ENCODE measurements around the gene GABRG3. TPM values are rescaled to one million over a fixed set of nuclear protein-coding genes. Genes with fewer than 3 reads are reported as not detected.

Gene GABRG3
- total RNA-seq, 1 experiment from 2014 or later, result 0.15 TPM

- H2BK120ac ChIP-seq (ENCODE audit: low read depth, low read length, poor library complexity, severe bottlenecking), result no peak overlapping the region
- no peaks in the 10 kb centered on the region for H3K9me3 ChIP-seq (ENCODE audit: control insufficient read depth, low read depth, low read length)
- H4K5ac ChIP-seq (ENCODE audit: insufficient read length, low read depth, low read length), result no peak overlapping the region
- Mint-ChIP-seq H3K4me1 (no peaks in the 10 kb centered on the region), H3K9me3 (peaks cover 3% of the 10 kb centered on the region in 2 experiments; a peak in 4 of 5 replicates), H3K4me3 (no peak overlapping the region), H3K27me3 (ENCODE audit: low read depth) (peaks cover 3% of the 10 kb centered on the region), H3K36me3 (ENCODE audit: insufficient read depth in 1 of 3, low read depth in 3 of 3) (peaks cover 0 to 5% (median 5%) of the 10 kb centered on the region in 3 experiments; a peak in 3 of 7 replicates), H3K27ac (no peak overlapping the region)
- no peak overlapping the region for H3T11ph ChIP-seq (ENCODE audit: low read length)
- no peak overlapping the region for H3K4me2 ChIP-seq (ENCODE audit: insufficient read depth, insufficient read length, low read length)
- no peak overlapping the region for H4K91ac ChIP-seq (ENCODE audit: insufficient read length, low read depth, low read length)
- no peaks in the 10 kb centered on the region for H4K20me1 ChIP-seq (ENCODE audit: control insufficient read depth, insufficient read depth, insufficient read length)
- no peak overlapping the region for H4K8ac ChIP-seq (replicated peaks; ENCODE audit: insufficient read length, low read depth, low read length)
- H2BK12ac ChIP-seq (ENCODE audit: insufficient read length, low read depth, low read length), result no peak overlapping the region
- H2BK5ac ChIP-seq (ENCODE audit: insufficient read length, low read length), result no peak overlapping the region
- TF ChIP-seq CTCF (conservative IDR thresholded peaks at IDR 0.05), result no peak
- no peak overlapping the region for H3K14ac ChIP-seq (ENCODE audit: insufficient read depth, low read length)
- H3K79me2 ChIP-seq (ENCODE audit: insufficient read depth, low read length), result no peaks in the 10 kb centered on the region
- H3K23me2 ChIP-seq (ENCODE audit: insufficient read length, low read depth, low read length, poor library complexity, severe bottlenecking), result no peaks in the 10 kb centered on the region
- H2AK5ac ChIP-seq (ENCODE audit: insufficient read length, low read length), result no peak overlapping the region
- H3K27ac ChIP-seq (ENCODE audit: insufficient read length, low read depth, low read length), result no peak overlapping the region
- no peak for DNase-seq
- no peak overlapping the region for H3K18ac ChIP-seq (ENCODE audit: insufficient read length, low read depth, low read length)
- H3K4ac ChIP-seq (ENCODE audit: low read depth, low read length), result no peak overlapping the region
- H3K4me1 ChIP-seq (ENCODE audit: insufficient read depth, low read length), result no peaks in the 10 kb centered on the region
- no CpG with 5 or more reads among the region's 9 CpGs for WGBS (ENCODE audit: extremely low coverage, insufficient read length, low lambda C conversion rate)
- H3K9ac ChIP-seq (ENCODE audit: extremely low read depth, insufficient read length, low read length), result no peak overlapping the region
- H2AFZ ChIP-seq (ENCODE audit: low read length), result no peak overlapping the region
- no peak overlapping the region for H2BK20ac ChIP-seq (ENCODE audit: low read depth, low read length, poor library complexity, severe bottlenecking)
- H3K79me1 ChIP-seq (ENCODE audit: insufficient read depth, low read depth, low read length, poor library complexity, severe bottlenecking), result no peaks in the 10 kb centered on the region
- H2BK15ac ChIP-seq (ENCODE audit: low read depth, low read length), result no peak overlapping the region
- no peak overlapping the region for H3K56ac ChIP-seq (ENCODE audit: insufficient read length, low read depth, low read length)
- H3K27me3 ChIP-seq (ENCODE audit: insufficient read depth, low read length), result no peaks in the 10 kb centered on the region
- no peak overlapping the region for H3K23ac ChIP-seq (ENCODE audit: insufficient read length, low read depth, low read length)
These were observed 92.0 kb downstream of the GABRG3 start for GRCh38 chr15:27062951-27063350.
